ENCODE data around the gene PTPN9.

DNA sequence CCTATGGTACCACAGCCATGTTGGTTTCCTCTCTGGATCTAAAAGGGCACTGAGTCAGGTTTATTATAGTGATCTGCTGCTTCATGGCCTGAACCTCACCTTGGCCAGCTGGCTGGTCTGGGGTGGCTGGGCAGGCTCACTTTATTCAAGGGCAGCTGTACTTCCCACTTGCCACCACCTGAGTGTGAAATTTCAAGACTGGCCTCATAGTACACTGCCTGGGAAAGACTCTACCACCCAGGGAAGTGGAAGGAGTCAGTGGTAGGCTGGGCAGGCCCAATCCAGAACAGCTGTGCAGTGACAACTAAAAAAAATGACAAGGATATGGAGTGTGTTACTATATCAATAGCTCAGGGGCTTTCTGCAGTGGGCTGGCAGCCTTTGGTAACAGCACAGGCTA lies 37.7 kb upstream of the PTPN9 start:
- TF ChIP-seq, protein P1, sequence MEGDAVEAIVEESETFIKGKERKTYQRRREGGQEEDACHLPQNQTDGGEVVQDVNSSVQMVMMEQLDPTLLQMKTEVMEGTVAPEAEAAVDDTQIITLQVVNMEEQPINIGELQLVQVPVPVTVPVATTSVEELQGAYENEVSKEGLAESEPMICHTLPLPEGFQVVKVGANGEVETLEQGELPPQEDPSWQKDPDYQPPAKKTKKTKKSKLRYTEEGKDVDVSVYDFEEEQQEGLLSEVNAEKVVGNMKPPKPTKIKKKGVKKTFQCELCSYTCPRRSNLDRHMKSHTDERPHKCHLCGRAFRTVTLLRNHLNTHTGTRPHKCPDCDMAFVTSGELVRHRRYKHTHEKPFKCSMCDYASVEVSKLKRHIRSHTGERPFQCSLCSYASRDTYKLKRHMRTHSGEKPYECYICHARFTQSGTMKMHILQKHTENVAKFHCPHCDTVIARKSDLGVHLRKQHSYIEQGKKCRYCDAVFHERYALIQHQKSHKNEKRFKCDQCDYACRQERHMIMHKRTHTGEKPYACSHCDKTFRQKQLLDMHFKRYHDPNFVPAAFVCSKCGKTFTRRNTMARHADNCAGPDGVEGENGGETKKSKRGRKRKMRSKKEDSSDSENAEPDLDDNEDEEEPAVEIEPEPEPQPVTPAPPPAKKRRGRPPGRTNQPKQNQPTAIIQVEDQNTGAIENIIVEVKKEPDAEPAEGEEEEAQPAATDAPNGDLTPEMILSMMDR (IDR thresholded peaks at IDR 0.05) = no peak
- no peak for TF ChIP-seq POLR2A (IDR thresholded peaks at IDR 0.05)
